ENCODE data around the gene GSS. TPM values are rescaled to one million over a fixed set of nuclear protein-coding genes. Genes with fewer than 3 reads are reported as not detected.

GSS gene
- polyA plus RNA-seq (ENCODE audit: insufficient read length) = 29.7 TPM

- peak; percentile 82 for DNase-seq (ENCODE audit: low read depth)
Measured at GRCh38 chr20:34955231-34956040, at the start of gene GSS, which contains the start of gene MYH7B. Gene GSS (minus strand): TSS chr20:34955806. CDS start chr20:34951852, 3,954 bp downstream. Gene MYH7B (plus strand): TSS chr20:34955868. CDS start chr20:34978006, 22,138 bp downstream.

- DNase-seq (ENCODE audit: low read depth) = no peak
Measured at GRCh38 chr20:35004749-35005462, 49.3 kb upstream of the GSS start.

- no peak for DNase-seq (ENCODE audit: low read depth)
Measured at GRCh38 chr20:35004051-35004725, 48.6 kb upstream of the GSS start.

GRCh38 chr20:35003211-35004031 lies 47.8 kb upstream of the GSS start:
- no peak for DNase-seq (ENCODE audit: low read depth)

GRCh38 chr20:35002426-35003210 lies 47.0 kb upstream of the GSS start:
- DNase-seq (ENCODE audit: low read depth) = no peak

- DNase-seq (ENCODE audit: low read depth) = no peak
Measured at GRCh38 chr20:35001596-35002362, 46.2 kb upstream of the GSS start.

GRCh38 chr20:35000922-35001595 lies 45.5 kb upstream of the GSS start:
- no peak for DNase-seq (ENCODE audit: low read depth)

- no peak for DNase-seq (ENCODE audit: low read depth)
Measured at GRCh38 chr20:35000311-35000921, 44.8 kb upstream of the GSS start.

GRCh38 chr20:34999782-35000181 lies 44.2 kb upstream of the GSS start:
- DNase-seq (ENCODE audit: low read depth) = no peak

GRCh38 chr20:34999021-34999451 lies 43.4 kb upstream of the GSS start:
- DNase-seq (ENCODE audit: low read depth) = no peak

GRCh38 chr20:34998331-34998950 lies 42.8 kb upstream of the GSS start:
- no peak for DNase-seq (ENCODE audit: low read depth)

- DNase-seq (ENCODE audit: low read depth) = no peak
Measured at GRCh38 chr20:34997774-34998173, 42.2 kb upstream of the GSS start.

- no peak for DNase-seq (ENCODE audit: low read depth)
Measured at GRCh38 chr20:34997131-34997561, 41.5 kb upstream of the GSS start.

- DNase-seq (ENCODE audit: low read depth) = no peak
Measured at GRCh38 chr20:34996243-34997028, 40.8 kb upstream of the GSS start.

- no peak for DNase-seq (ENCODE audit: low read depth)
Measured at GRCh38 chr20:34995696-34996095, 40.1 kb upstream of the GSS start.

- no peak for DNase-seq (ENCODE audit: low read depth)
Measured at GRCh38 chr20:34995192-34995591, 39.6 kb upstream of the GSS start.

- no peak for DNase-seq (ENCODE audit: low read depth)
Measured at GRCh38 chr20:34994509-34995131, 39.0 kb upstream of the GSS start.

Data from forelimb muscle (tissue), 1 donor.